Activated CD4-positive, alpha-beta T cell treated with anti-CD3 and anti-CD28 coated beads for 24 hours (primary cell): ENCODE measurements around the gene MBNL2.

ENCODE experiments used
- DNase-seq, 2 donors: peaks; one replicate each; pipeline ENCODE4 v3.0.0-alpha.2; 2020; ENCODE audit warnings: low read depth in 2 of 2

Gene MBNL2

GRCh38 chr13:97384371-97384770 is 162.2 kb downstream of the MBNL2 start:
- no peak for DNase-seq

- no peak for DNase-seq
Observed at GRCh38 chr13:97385146-97385545, 163.0 kb downstream of the MBNL2 start.

- DNase-seq: no peak
Observed at GRCh38 chr13:97385854-97386253, 163.7 kb downstream of the MBNL2 start.

GRCh38 chr13:97386801-97387484 is 164.8 kb downstream of the MBNL2 start:
- DNase-seq: no peak

GRCh38 chr13:97387485-97387839 is 165.3 kb downstream of the MBNL2 start:
- DNase-seq: no peak

- no peak for DNase-seq
Observed at GRCh38 chr13:97387890-97388289, 165.8 kb downstream of the MBNL2 start.

- DNase-seq: no peak
Observed at GRCh38 chr13:97388373-97388772, 166.2 kb downstream of the MBNL2 start.

- DNase-seq: no peak
Observed at GRCh38 chr13:97390941-97391600, 168.9 kb downstream of the MBNL2 start.

- no peak for DNase-seq
Observed at GRCh38 chr13:97392020-97392419, 169.9 kb downstream of the MBNL2 start.

- no peak for DNase-seq
Observed at GRCh38 chr13:97394542-97394941, 172.4 kb downstream of the MBNL2 start.

GRCh38 chr13:97395447-97396136 is 173.5 kb downstream of the MBNL2 start:
- no peak for DNase-seq

GRCh38 chr13:97397267-97397666 is 175.1 kb downstream of the MBNL2 start:
- no peak for DNase-seq

- no peak for DNase-seq
Observed at GRCh38 chr13:97401421-97401820, 179.3 kb downstream of the MBNL2 start.

GRCh38 chr13:97403893-97404750 is 182.0 kb downstream of the MBNL2 start:
- no peak for DNase-seq

GRCh38 chr13:97407540-97407939 is 185.4 kb downstream of the MBNL2 start:
- no peak for DNase-seq

GRCh38 chr13:97408938-97409337 is 186.8 kb downstream of the MBNL2 start:
- no peak for DNase-seq

- no peak for DNase-seq
Observed at GRCh38 chr13:97411984-97412383, 189.9 kb downstream of the MBNL2 start.

GRCh38 chr13:97413694-97414093 is 191.6 kb downstream of the MBNL2 start:
- DNase-seq: no peak

- no peak for DNase-seq
Observed at GRCh38 chr13:97414392-97414791, 192.3 kb downstream of the MBNL2 start.

- no peak for DNase-seq
Observed at GRCh38 chr13:97417698-97418097, 195.6 kb downstream of the MBNL2 start.

- DNase-seq: no peak
Observed at GRCh38 chr13:97422118-97423054, 200.3 kb downstream of the MBNL2 start.
